NCI-H1417 treated with DMSO at 0.1 percent for 48 hours (cell line): ENCODE data around the gene CYP51A1.
"Not testable (repeated sequence)": the region's sequence is repeated elsewhere in the genome, so short reads cannot be mapped to it uniquely, and the experiment has no call there.

Source experiments
- DNase-seq: peaks from one replicate; lab custom pipeline; 2025; lab: John Stamatoyannopoulos, UW

CYP51A1 gene

DNA sequence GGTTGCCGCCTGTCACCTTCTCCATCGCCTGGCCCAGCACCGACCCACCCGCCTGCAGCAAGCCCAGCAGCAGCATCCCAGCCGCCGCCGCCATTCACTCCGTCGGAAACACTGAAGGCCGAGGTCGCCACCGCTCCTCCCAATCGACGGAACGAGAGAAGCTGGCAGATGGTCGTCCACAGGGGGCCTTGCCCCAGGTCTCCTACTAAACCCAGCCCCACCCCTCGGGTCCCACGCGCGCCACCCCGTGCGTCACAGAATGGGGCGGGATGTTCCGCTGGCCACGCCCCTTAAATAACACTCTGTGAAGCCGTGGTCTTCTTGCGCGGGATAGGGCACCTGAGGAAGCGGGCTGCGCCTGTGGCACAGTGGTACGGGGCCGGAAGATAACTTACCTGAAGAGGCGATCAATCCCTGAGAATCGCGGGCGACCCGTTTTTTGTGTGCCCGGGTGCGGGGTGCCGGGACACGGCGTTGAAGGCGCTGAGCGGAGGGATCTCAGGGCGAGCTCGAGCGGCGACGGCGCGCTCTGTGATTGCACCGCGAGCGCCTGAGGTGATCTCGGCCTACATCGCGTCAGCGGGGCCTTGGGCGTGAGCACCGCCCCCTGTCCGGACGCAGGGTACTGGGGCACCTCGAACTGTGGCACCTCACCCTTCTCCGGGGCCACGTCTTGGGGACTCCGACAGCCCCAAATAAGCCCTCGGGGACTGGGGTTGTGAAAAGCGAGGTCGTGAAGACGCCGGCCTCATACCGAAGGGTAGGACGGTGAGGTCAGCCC, at the start of gene CYP51A1:
CYP51A1 (minus strand) TSS at position 207 of the 781 bp plus-strand sequence; CDS start at position 94, 113 bp downstream.
- peak; percentile 87 for DNase-seq

DNA sequence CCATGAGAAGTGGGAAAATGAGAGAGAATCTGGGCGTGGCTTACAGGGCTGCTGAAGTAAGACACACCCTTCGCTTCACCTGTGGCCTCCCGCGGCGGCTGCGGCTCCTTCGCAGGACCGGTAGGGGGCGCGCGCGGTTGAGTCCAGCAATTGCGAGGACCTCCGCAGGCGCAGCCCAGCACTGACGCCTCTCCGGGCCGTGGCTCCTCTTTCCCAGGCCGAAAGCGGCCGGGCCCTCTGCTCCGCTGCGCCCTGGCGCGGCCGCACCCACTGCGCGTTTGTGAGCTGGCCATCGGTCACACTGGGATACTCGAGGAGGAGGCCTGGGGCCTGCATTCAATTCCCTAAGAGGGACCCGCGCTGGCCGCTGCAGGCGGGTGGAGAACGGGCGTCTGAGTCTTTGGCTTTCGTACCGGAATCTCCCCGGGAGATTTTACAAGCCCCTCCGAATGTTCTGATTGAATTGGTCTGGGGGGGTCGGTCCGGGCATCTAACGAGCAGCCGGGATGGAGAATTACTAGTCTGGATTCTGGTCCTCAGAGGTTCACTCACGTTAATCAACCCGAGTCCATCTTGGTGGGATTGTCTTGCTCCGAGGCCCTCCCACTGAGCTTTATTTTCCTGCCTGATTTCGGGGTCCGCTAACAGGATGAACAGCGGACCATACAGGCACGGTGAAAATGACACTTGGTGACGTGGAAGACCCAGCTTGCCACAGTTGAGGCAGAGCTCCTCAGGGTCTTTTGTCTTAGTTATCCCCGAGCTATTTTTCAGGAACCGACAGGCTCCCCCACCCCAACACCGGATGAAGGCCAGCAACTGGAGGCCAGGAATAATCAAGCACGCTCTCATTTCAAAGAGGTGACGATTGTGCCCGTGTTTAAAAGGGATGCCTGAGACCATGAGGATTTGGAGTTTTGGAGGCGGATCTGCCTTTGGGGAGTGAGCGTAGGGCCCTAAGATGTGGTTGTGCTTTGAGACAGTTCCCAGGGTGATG, 44.9 kb upstream of the CYP51A1 start, which contains the start of gene LRRD1:
LRRD1 (minus strand) TSS at position 215 of the 997 bp plus-strand sequence. CDS start 13,940 bp downstream, outside the sequence.
- no peak for DNase-seq

DNA sequence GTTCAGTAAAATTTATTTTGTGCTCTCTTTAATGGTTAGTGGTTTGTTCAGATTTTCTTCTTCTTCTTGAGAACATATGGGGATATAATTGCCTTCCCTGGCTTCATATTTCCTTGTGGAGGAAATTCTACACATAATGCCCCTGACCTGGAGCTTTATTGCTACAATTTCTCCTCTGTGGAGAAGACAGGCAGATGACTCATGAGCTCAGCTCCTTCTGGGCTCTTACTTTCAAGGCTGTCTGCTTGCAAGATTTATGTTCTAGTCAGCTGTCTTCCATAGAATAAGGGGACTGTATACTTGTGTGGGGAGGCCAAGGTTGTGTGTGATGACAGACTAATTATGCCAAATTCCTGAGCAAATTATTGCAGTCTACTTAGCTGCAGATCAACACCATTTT, 43.1 kb upstream of the CYP51A1 start:
- DNase-seq, result no peak

DNA sequence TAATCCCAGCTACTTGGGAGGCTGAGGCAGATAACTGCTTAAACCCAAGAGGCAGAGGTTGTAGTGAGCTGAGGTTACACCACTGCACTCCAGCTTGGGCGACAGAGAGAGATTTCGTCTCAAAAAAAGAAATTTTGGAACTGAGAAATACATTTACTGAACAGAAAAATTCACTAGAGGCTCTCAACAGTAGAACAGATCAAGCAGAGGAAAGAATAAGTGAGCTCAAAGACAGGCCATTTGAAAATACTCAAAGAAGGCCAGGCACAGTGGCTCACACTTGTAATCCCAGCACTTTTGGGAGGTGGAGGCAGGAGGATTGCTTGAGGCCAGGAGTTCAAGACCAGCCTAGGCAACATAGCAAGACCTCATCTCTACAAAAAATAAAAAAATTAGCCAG, 35.3 kb upstream of the CYP51A1 start:
- DNase-seq, result not testable (repeated sequence)

DNA sequence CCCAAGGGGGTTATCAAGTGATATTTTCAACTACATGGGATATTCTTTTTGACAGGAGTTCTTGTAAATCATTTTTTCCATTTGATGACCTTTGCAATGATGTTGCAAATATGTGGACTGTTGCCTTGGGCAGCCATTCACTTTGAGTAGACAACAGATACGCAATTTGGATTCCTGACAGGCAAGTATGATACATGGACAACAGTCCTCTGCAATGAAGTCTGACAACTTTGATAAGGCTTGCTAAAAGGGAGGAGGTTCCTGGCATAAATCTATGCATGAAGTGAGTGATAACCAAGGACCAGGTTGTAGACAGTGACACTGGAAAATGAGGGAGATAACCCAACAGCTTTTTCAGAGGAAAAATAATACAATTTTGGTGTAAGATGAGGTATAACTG, 27.0 kb upstream of the CYP51A1 start:
- DNase-seq, result no peak

DNA sequence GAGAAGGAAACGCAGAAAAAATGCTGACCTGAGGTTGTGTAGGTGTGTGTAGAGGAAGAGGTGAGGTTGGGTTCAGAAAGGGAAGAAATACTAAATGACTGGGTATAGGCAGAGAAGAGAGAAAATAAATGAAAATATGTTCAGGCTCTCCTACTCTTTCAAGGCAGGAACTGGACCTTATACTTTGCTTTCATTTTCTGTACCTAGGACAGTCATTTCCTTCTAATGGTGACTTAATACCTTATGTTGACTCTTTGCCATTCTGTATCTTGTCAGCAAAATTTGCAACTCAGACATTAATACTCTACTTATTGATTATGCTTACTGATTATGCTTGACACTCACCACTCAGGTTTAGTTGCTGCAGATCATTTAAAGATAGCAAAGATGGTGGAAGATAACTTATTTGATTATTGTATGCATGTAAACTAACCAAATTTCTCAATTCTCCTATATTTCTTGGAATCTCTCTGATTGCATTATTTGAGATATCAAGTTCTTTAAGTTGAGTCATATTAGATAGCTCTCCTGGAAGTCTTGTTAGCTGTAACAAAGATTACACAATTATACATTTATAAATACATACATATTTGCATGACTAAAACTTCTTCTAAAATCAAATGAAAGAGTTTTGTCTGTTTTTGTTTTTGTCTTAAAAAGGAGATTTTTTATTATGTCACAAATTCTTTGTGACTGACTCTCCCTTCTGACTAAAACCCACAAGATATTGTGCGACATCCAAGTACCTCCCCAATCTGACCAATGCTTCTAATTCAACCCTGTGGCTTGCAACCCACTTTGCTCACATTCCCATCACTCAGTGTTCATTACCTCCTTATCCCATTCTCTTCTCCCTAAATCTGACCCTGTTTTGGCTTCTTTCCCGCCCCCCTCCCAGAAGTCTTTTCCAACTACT, 24.6 kb upstream of the CYP51A1 start:
- DNase-seq, result no peak

DNA sequence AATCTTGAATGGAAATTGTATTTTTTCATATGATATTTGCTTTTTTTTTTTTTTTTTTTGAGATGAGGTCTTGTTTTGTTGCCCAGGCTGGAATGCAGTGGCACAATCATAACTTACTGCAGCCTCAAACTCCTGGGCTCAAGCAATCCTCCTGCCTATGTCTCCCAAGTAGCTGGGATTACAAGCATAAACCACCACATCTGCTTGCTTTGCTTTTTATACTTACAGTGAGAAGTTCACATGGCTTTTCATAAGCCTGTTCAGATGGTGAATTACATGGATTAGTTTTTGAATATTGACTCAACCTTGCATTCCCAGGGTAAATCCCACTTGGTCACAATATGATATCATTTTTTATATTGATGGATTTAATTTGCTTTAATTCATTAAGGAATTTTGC, 22.7 kb upstream of the CYP51A1 start:
- no peak for DNase-seq

DNA sequence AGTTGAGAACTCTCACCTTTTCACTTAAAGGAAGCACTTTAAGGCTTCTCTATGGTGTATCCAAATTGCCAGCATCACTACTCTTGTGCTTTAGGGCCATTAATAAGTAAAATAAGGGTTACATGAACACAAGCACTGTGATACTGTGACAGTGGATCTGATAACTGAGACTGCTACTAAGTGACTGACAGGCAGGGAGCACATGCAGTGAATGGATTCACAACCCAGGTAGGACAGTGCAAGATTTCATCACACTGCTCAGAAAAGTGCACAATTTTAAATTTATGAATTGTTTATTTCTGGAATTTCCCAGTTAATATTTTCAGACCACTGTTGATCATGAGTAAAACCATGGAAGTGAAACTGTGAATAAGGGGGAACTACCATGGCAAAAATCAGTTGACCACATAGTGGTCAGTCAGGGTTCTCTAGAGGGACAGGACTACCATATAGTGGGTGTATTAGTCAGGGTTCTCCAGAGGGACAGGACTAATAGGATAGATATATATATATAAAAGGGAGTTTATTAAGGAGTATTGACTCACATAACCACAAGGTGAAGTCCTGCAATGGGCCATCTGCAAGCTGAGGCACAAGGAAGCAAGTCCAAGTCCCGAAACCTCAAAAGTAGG, 20.9 kb upstream of the CYP51A1 start:
- no peak for DNase-seq

DNA sequence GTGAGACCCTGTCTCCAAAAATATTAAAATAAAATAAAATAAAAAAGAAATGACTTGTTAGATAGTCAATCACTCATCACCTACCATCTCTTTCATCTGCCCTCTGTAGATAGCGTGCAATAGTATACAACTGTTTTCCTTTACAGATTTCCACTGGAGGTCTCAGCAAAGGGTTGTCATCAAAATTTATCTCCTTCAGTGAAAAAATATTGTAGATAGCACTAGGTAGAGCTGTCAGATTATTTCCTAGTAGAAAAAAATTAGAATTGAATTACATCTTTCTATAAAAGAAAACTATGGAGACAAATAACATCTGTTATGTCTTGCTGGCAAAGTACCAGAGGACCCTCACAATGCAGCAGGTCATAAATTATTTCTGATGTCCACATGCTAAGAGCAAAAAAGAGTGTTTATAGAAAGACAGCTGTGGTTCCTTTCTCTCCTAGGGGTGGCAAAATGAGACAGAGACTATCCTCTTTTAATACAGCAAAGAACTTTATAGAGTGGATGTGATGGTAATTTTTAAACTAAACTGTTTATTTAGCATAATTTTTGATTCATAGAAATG, 16.3 kb upstream of the CYP51A1 start:
- no peak for DNase-seq

DNA sequence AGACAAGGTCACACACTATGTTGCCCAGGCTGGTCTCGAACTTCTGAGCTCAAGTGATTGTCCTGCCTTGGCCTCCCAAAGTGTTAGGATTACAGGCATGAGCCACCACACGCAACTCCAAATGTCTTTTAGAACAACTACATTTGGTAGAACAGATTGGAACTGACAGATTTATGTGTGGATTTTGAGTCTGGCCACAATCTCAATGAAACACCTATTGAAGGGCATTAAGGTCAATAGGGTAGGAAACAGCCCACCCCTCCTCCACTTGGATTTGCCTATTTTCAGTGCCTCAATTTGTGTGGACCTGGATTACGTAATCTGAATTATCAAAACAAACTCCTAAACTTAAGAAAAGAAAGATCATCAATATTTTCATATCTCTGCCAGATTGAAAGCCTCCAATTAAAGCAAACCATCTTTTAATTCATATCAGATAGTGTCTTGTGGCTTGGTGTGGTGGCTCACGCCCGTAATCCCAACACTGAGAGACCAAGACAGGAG, 15.5 kb upstream of the CYP51A1 start:
- no peak for DNase-seq

DNA sequence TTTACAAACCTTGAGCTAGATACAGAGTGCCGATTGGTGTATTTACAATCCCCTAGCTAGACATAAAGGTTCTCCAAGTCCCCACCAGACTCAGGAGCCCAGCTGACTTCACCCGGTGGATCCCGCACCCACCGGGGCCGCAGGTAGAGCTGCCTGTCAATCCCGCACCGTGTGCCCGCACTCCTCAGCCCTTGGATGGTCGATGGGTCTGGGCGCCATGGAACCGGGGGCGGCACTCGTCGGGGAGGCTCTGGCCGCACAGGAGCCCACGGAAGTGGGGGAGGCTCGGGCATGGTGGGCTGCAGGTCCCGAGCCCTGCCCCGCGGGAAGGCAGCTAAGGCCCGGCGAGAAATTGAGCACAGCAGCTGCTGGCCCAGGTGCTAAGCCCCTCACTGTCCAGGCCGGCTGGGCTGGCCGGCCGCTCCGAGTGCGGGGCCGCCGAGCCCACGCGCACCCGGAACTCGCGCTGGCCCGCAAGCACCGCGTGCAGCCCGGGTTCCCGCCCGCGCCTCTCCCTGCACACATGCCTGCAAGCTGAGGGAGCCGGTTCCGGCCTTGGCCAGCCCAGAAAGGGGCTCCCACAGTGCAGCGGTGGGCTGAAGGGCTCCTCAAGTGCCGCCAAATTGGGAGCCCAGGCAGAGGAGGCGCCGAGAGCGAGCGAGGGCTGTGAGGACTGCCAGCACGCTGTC, 9.1 kb upstream of the CYP51A1 start:
- not testable (repeated sequence) for DNase-seq

DNA sequence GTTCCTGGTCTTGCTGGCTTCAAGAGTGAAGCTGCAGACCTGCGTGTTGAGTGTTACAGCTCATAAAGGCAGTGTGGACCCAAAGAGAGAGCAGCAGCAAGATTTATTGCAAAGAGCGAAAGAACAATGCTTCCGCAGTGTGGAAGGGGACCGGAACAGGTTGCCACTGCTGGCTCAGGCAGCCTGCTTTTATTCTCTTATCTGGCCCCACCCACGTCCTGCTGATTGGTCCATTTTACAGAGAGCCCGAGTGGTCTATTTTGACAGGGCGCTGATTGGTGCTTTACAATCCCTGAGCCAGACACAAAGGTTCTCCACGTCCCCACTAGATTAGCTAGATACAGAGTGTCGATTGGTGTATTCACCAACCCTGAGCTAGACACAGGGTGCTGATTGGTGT, 8.5 kb upstream of the CYP51A1 start:
- not testable (repeated sequence) for DNase-seq

DNA sequence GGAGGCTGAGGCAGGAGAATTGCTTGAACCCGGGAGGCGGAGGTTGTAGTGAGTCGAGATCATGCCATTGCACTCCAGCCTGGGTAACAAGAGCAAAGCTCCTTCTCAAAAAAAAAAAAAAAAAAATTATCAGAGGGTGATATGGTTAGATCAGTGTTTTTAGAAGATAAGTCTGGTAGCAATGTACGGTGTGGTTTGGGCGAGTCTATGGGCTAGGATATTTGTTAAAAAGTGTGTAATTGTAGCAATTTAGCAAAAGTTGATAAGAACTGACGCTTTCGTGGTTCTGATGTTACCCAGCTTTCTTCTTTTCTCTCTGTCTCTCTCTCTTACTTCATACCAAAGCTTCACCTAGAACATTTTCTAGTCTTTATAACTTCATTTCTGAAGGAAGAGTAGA, 6.9 kb upstream of the CYP51A1 start:
- DNase-seq, result no peak

DNA sequence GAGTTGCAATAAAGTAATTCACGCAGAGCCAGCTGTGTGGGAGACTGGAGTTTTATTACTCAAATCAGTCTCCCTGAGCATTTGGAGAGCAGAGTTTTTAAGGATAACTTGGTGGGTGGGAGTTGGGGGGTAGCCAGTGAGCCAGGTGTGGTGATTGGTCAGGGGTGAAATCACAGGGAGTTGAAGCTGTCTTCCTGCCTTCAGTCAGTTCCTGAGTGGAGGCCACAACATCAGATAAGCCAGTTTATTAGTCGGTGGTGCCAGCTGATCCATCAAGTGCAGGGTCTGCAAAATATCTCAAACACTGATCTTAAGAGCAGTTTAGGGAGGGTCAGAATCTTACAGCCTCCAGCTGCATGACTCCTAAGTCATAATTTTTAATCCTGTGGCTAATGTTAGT, 3.3 kb upstream of the CYP51A1 start:
- no peak for DNase-seq

DNA sequence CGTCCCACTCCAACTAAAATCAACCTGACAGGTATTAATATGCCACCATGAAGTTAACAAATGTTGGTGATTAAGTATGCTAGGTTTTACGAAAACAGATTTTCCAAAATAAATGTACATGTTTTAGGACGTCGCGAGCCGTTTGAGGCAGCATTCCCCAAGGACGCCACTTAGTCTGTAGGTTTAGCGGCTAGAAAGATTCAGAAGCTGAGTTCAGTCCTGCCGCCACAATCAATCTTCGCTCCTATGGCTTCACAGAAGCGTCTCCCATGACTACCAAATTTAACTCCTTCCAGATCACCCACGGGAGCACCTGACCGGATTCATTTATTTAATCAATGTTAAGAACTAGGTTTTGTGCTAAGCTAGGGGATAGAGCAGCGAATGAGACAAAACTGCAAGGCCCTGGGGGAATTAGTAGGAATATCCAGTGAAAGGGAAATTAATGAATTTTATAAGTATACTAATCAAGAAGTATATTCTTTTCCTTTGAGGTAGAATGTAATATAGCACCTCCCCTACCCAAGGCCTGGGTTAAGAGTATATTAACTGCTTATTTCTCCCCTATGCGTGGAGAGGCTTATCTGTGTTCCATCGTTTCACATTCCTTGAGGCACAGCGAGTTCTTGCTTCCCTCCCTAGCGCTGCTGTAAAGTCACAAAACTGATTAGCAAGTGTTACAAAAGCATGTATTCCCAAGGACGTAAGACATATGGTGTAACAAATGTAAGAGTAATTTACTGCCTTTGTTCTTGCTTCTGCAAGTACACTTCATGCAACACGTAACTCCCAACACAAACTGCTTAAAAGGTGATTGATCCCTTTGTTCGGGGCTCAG, 994 bp upstream of the CYP51A1 start:
- peak; percentile 19 for DNase-seq

DNA sequence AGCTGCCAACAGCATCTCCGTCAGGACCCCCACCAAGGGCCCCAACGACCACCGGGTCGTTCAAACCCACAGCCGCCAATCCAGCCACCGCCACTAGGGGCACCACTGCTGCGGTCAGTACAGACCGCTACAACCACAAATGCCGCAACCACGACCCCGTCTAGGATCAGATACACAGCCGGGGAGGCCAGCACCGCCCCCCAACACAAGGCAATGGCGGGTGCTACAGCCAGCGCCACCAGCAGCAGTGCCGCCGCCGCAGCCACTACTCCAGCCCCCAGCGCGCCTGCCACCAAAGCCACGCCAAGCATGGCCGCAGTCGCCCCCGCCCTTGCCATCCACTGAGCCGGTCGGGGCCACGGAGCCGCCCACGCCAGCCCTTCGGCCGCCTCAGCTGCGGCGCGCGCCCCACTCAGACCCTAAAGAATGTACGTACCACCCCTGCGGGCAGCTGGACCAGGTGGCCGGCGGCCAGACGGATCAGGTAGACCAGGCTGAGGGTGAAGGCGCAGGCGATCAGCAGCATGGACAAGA, 473 bp downstream of the CYP51A1 start:
- peak; percentile 46 for DNase-seq

DNA sequence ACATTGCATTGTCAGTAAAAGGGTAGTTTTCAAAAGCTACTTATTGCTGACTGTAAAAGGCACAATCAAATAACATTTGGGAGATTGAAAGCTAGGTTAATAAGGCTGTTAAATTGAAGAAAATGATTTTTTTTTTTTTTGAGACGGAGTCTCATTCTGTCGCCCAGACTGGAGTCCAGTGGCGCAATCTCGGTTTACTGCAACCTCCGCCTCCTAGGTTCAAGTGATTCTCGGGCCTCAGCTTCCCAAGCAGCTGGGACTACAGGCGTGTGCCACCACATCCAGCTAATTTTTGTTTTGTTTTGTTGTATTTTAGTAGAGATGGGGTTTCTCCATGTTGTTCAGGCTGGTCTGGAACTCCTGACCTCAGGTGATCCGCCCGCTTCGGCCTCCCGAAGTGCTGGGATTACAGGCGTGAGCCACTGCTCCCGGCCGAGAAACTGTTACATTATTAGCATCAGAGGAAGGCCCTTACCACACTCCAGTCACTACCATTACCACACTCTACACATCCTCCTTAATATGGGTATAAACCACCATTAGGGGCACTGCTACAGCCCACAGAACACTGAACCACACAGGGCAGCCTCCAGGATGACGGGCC, 1.0 kb downstream of the CYP51A1 start:
- DNase-seq, result no peak

DNA sequence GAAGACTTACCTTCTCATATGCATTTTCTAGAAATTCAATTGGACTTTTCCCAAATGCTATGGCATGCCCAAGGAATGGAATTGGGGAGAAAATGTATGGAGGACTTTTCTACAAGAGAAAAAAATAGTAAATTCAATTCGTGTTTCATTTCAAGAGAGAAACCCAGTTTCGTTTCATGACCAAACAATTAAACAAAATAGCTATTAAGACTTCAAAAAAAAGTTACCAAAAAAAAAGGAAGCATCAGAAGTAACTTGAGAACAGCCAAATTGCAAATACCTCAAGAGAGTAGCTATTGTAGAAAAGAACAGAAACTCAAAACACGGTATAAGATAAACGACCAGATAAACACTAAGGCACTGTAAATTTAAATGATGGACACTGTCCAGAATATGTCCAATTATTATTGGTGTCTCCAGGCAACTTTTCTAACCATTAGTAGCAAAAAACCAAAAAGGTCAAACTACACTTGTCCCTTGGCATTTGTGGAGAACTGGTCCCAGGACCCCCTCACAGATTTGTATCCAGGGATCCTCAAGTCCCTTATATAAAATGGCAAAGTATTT, 2.4 kb downstream of the CYP51A1 start:
- no peak for DNase-seq
